NCI-H446 (cell line): ENCODE results near the gene HMOX1.

ENCODE experiments used
- DNase-seq, 2 experiments: peaks; one replicate each; lab custom pipeline; 2025; lab: John Stamatoyannopoulos, UW

Gene HMOX1

GRCh38 chr22:35406443-35406842 lies 25.5 kb downstream of the HMOX1 start:
- no peak for DNase-seq

DNA sequence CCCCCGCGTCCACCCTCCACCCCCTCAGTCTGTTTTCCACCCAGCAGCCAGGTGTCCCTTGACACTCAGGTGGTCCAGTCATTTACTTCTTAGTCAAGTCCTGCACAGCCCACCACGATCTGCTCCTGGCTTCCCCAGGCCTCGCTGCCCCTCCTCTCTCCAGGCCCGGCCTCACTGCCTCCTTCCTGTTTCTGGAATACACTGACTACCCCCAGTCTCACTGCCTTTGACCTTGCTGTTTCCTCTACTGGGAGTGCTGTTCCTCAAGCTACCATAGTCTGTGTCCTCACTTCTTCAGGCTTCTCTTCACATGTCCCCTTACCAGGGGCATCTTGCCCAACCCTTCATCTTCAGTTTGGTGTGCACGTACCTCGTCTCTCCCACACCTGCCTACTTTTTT lies 26.5 kb downstream of the HMOX1 start:
- DNase-seq: no peak

GRCh38 chr22:35409783-35410662 lies 29.1 kb downstream of the HMOX1 start:
- no peak for DNase-seq

- DNase-seq: no peak
These were observed 29.8 kb downstream of the HMOX1 start for GRCh38 chr22:35410663-35411034.

GRCh38 chr22:35411102-35411501 lies 30.2 kb downstream of the HMOX1 start:
- no peak for DNase-seq

DNA sequence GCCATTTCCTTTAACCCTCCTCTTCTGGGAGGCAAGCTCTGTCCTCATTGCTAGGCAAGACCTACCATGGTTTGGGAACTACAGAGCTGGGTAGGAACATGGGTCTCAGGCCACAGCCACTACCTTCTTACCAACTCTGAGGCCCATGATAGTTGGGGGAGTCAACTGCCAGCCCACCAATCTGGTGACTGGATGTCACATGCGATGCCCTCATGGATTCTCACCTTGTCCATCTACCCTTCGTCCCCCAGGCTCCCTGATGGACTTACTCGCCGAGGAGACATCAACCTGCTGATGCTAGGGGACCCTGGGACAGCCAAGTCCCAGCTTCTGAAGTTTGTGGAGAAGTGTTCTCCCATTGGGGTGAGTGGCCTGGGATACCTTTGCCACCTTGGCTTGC lies 32.7 kb downstream of the HMOX1 start:
- DNase-seq: no peak

DNA sequence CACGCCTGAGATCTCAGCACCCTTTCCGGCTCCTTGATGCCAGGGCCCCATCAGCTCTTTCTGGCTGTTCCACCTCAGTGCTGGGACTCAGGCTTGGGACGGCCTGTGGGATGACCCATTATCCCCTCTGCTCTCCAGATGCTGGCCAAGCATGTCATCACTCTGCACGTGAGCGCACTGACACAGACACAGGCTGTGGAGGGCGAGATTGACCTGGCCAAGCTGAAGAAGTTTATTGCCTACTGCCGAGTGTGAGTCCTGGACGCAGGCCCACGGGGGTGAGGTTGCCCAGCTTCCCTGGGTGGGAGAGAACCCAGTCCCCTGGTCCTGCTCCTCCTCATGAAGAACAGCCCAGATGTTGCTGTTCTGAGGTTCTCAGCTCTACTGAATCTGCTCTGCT lies 36.7 kb downstream of the HMOX1 start:
- DNase-seq: no peak

- no peak for DNase-seq
These were observed 37.2 kb downstream of the HMOX1 start for GRCh38 chr22:35418088-35418487.

DNA sequence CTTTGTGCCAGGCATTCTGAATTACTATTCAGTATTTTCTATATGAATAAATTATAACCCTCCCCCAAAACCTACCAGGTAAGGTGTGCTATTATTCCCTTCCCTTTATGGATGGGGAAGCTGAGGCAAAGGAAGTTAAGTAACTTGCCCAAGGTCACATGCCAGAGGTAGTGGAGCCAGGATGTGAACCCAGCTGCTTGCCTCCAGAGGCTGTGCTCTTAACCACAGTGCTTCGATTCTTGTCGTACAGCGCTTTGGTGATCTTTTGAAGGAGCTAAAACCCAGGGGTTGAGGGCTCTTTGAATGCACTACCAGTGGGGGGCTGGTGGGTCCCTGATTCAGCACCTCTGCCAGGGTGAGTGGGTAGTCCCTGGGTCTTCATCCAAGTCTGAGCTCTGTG lies 37.8 kb downstream of the HMOX1 start:
- no peak for DNase-seq

DNA sequence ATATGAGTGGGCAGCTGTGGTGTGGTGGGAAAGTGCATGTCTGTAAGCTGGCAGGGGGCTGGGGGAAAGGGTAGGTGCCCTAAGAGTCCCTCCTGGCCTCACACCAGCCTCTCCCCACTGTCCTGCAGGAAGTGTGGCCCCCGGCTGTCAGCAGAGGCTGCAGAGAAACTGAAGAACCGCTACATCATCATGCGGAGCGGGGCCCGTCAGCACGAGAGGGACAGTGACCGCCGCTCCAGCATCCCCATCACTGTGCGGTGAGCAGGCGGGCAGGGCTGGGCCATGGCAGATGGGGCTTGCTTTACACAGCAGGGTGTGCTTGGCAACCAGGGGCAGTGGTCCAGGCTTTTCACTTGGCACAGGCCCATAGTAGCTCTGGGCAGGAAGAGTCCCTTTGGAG lies 38.9 kb downstream of the HMOX1 start:
- DNase-seq: no peak

DNA sequence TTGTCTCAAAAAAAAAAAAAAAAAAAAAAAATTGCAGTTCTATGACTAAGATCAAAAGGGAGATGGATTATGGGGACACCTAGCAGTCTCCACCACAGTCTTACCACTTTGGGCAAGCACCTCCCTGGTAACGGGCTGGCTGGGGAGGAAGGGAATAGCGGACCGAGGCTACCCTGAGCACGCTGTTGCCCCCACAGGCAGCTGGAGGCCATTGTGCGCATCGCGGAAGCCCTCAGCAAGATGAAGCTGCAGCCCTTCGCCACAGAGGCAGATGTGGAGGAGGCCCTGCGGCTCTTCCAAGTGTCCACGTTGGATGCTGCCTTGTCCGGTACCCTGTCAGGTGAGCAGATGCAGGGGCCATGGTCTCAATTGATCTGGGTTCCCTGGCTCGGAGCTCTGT lies 40.2 kb downstream of the HMOX1 start:
- DNase-seq: no peak

DNA sequence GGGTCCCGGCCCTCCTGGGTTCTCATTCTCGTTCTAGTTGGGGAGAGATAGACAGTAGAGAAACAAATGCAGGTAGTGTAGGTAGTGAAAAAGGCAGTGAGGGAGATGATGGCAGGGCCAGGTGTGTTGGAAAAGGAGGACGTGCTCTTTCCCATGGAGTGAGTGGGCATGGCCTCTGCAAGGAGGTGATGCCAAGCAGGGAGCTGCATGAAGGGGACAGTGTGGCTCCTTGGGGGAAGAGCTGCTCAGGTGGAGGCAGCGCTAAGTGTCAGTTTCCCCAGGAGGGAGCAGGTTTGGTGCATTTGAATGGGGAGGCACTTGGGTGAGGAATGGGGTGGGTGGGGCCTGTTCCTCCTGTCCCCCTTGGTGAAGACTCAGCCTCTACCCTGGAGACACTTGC lies 41.2 kb downstream of the HMOX1 start:
- no peak for DNase-seq

- no peak for DNase-seq
These were observed 42.0 kb downstream of the HMOX1 start for GRCh38 chr22:35422936-35423335.

- no peak for DNase-seq
These were observed 43.2 kb downstream of the HMOX1 start for GRCh38 chr22:35424081-35424480.

DNA sequence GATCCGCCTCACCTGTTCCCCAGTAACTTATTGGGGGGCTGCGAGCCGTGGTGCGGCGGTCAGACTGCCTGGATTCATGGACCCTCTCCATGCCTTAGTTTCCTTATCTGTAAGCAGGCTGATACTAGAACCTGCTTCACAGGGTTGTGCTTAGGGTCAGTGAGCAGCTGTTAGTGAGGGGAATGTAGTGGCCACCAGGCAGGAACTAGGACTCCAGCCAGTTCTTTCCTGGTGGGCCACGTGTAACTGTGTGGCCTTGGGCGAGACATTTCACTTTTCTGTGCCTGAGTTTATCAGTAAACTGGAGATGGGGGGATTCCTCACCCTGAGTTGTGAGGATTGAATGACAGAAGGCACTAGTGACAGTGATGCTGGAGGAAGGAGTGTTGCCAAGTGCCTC lies 43.9 kb downstream of the HMOX1 start:
- no peak for DNase-seq

- no peak for DNase-seq
These were observed 44.6 kb downstream of the HMOX1 start for GRCh38 chr22:35425546-35425945.

DNA sequence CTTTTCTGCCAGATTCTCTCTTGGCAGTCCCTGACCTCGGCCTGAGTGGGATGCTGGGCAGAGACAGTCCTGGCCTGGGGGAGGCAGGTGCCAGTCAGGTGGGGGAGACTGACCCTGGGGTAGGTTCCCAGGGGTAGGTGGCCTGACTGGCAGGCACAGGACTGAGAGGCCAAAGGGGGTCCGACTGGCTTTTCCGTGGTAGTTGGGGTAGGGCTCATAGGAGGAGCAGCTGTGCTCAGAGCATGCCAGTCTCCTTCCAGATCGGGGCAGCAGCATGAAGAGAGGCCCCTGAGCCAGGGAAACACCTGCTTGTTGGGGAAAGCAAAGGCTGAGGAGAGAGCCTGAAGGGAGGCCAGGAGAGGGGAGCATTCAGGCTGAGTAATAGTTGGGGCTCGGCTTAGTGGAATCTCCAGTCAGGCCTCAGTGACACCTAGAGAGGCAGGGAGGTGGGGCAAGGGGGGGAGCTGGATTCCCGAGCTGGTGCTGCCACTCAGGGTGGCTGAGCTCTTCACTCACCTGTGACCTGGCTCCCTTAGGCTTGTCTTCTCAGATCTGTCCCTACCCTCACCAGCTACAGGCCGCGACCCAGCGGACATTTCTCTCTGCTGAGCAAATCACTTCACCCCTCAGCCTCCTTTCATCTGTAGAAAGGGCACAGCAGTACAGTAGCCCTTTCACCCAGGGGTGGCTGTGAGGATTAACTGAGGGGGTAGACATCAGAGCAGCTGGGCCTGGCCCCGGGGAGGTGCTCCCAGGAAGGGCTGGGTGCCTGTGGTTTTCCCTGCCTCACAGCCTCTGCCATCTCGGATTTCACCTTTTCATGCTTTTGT lies 45.3 kb downstream of the HMOX1 start:
- no peak for DNase-seq

DNA sequence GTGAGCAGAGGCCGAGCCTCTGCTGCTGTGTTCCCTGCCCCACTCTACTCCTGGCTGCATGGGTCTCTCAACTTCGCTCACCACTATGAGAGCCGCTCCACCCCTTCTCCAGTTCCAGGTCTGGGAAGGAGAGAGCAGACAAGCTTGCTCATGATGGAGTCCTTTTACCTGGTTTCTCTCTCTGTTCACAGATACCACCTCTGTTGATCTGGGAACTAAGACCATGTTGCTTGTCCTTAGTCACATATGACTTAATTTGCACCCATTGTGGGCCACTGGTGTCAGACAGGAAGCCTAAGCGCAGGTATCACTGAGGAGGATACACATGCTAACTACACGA lies 45.9 kb downstream of the HMOX1 start:
- no peak for DNase-seq

DNA sequence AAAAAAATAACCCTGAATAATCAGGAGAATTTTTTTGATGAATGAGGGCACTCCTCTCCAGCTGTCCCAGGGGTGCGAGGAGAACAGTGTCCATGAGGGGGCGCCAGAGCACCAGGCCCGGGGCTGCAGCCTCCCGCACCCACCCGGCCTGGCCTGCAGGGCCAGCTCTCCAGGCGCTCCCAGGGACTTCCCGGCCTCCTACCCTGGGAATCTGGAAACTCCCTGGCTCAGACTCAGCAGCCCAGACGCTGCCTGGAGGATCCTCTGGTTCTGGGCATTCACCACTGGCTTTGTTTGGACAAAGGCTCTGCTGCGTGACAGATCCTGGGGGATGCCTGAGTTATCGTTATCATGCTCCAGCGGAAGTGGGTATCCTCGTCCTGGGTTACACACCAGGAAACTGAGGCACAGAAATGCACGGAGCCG lies 50.0 kb downstream of the HMOX1 start:
- peak; percentile 44 to 80 for DNase-seq

DNA sequence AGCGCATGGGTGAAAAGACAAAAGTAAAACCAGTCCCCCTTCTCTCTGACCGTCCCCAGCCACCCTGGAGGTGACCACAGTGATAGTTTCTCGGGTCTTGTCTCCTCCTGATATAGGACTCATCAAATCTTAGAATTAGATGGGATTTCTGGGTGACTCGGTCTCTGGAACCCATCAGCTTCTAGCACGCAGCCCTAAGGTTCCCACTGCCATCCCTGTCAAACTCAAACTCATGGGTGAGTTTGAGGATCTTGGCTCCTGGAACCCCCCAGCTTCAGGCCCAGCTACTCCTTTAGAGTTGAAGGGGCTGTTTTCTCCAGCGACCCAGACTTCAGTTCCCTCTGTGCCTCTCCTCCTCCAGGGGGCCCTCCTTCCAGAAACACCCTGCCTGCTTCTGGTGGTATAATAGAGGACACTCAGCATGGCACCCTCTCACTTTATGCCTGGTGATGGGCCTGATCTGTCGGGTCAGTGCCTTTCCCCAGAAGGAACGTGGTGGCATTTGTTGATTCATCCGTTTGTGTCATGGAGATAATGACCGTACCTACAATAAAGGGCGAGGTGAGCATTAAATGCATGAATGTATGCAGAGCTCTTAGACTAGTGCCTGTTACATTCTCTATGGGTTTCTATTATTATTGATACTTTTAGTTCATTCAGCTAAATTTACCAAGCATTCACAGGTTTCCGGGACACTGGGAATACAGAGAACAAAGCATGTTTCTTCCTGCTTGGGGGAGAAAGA lies 50.8 kb downstream of the HMOX1 start:
- DNase-seq: no peak

GRCh38 chr22:35432228-35432905 lies 51.5 kb downstream of the HMOX1 start:
- DNase-seq: no peak

DNA sequence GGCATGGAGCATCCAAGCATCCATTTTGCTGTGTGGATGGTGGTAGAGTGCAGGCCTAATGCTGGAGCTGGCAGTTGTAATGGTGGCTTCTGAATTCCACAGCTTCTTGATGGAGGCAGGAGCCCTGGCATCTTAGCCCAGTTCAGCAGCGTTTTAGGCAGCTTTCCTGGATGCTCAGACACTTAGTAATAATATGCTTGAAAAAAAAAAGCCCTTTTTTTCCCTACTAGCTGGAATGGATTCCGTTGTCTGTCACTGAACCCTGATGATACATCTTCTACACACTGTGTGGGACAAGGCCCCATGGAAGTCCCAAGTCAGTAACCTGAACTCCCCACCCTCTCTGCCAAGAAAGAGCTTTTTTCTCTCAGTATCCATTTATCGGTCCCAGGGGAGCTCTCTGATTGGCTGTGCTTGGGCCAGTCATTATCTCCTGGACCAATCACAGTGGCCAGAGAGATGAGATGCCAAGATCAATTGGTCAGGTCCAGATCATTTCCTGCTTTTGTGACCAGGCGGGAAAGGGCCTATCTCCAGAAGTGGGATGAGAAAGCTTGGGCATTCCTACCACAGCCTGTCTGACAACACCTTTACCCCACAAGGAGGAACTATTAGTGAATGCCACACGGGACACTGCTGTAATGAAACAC lies 53.3 kb downstream of the HMOX1 start:
- no peak for DNase-seq
